Activated CD8-positive, alpha-beta memory T cell treated with anti-CD3 and anti-CD28 coated beads for 1 hour (primary cell): ENCODE results near the gene RCN1.

Source experiments
- DNase-seq, 2 donors: peaks; one replicate each; pipeline ENCODE4 v3.0.0-alpha.2; 2020; ENCODE audit warnings: low read depth in 1 of 2; ENCODE audit errors: extremely low read depth in 1 of 2

The RCN1 gene

GRCh38 chr11:32151027-32151426 is 60.2 kb downstream of the RCN1 start:
- DNase-seq = no peak

DNA sequence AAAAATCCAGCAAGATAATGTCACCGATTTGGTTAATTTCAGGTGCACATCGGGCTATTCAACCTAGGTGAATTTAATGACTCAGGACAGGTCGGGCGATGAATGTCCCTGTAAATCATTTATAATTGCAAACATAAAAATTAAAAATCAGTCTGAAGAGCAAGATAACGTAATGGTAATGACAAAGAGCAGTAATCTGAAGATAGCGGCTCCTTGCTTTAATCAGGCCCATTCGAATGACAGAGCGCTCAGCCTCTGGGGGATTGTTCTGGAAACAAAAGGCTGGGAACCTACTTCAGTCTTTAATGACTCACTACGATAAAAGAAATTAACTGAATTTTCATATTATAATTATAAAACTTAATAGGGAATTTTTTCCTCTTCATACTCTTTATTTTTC is 61.3 kb downstream of the RCN1 start:
- no peak for DNase-seq

- DNase-seq = no peak
Observed at GRCh38 chr11:32152821-32153220, 61.9 kb downstream of the RCN1 start.

- no peak for DNase-seq
Observed at GRCh38 chr11:32153747-32154146, 62.9 kb downstream of the RCN1 start.

DNA sequence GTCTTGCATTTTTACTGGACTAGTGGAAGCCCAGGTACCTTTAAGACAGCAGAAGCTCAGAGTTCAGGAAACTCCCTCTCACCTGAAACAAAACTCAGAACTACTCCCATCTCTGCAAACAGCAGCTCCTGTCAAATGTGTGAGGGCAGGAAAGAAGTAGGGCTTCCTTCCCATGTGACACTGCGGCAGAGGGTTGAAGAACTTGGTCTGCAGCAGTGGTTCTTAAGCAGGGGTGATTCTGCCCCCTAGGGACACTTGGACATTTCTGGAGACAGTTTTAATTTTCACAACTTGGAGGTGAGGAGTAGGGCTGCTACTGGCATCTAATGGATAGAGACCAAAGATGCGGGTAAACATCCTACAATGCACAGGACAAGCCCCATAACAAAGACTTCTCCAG is 63.4 kb downstream of the RCN1 start:
- no peak for DNase-seq
